Common myeloid progenitor, CD34-positive (primary cell): ENCODE measurements around the gene HMCN1.

Experiments used
- CTCF ChIA-PET: fragments of 350-600 bp; sonication (Branson Sonifier 250); formaldehyde crosslinking; loops from one replicate; lab custom pipeline; 2021; ENCODE audit warnings: antibody characterized with exemption; lab: Charles Lee
- POLR2A ChIA-PET: fragments of 350-600 bp; sonication (Branson Sonifier 250); formaldehyde crosslinking; loops from one replicate; lab custom pipeline; 2021; ENCODE audit warnings: antibody characterized with exemption; lab: Charles Lee
- DNase-seq, 3 donors: peaks; one replicate each; pipeline versions ENCODE4 v3.0.0 to v3.0.0-alpha.2; 2013
- H3K27ac ChIP-seq, 2 experiments: 1 replicate in 1 of 2; 2 replicates in 1 of 2; pipeline ENCODE4 v1.7.0; 2013; ENCODE audit warnings: inconsistent platforms in 2 of 2, low read length in 2 of 2, mild to moderate bottlenecking in 2 of 2, low read depth in 1 of 2, moderate library complexity in 1 of 2; ENCODE audit not compliant: severe bottlenecking in 2 of 2, insufficient read depth in 1 of 2, poor library complexity in 1 of 2
- H3K27me3 ChIP-seq, 5 experiments: replicated peaks in 2 of 5; 1 replicate in 3 of 5; 2 replicates in 2 of 5; pipeline versions ENCODE4 v1.6.1 to v1.7.0; 2013; ENCODE audit warnings: low read length in 4 of 5, mild to moderate bottlenecking in 2 of 5, moderate library complexity in 2 of 5, inconsistent platforms in 1 of 5; ENCODE audit not compliant: insufficient read depth in 5 of 5, control insufficient read depth in 4 of 5
- H3K36me3 ChIP-seq, 4 experiments: 1 replicate in 2 of 4; 2 replicates in 2 of 4; pipeline versions ENCODE4 v1.6.1 to v1.7.0; 2013; ENCODE audit warnings: low read length in 3 of 4, control low read depth in 1 of 4, mild to moderate bottlenecking in 1 of 4; ENCODE audit not compliant: control insufficient read depth in 4 of 4, insufficient read depth in 4 of 4
- H3K4me1 ChIP-seq, 4 experiments: 1 replicate in 3 of 4; 2 replicates in 1 of 4; pipeline versions ENCODE4 v1.6.1 to v1.7.1; 2013; ENCODE audit warnings: low read length in 3 of 4, mild to moderate bottlenecking in 3 of 4, control low read depth in 1 of 4, inconsistent platforms in 1 of 4, moderate library complexity in 1 of 4; ENCODE audit not compliant: control insufficient read depth in 4 of 4, insufficient read depth in 4 of 4; ENCODE audit errors: control extremely low read depth in 1 of 4
- H3K4me3 ChIP-seq, 7 experiments: 1 replicate in 4 of 7; 2 replicates in 3 of 7; pipeline versions ENCODE4 v1.5.1 to v1.7.0; 2013; ENCODE audit warnings: mild to moderate bottlenecking in 7 of 7, low read length in 6 of 7, moderate library complexity in 6 of 7, inconsistent platforms in 2 of 7, low read depth in 2 of 7, control low read depth in 1 of 7; ENCODE audit not compliant: insufficient read depth in 4 of 7, control insufficient read depth in 1 of 7; ENCODE audit errors: extremely low read depth in 1 of 7
- H3K9me3 ChIP-seq, 5 experiments: 1 replicate in 4 of 5; 2 replicates in 1 of 5; pipeline versions ENCODE4 v1.6.1 to v1.7.1; 2013; ENCODE audit warnings: low read length in 4 of 5, mild to moderate bottlenecking in 2 of 5, inconsistent platforms in 1 of 5, low read depth in 1 of 5, moderate library complexity in 1 of 5; ENCODE audit not compliant: control insufficient read depth in 4 of 5, insufficient read depth in 2 of 5; ENCODE audit errors: control extremely low read depth in 1 of 5
- WGBS: methylation state at CpG from one replicate; pipeline ENCODE4 v1.1.5; 2013; ENCODE audit not compliant: insufficient coverage; 5-methylcytosine and 5-hydroxymethylcytosine counted together

The HMCN1 gene

GRCh38 chr1:186188736-186189135 lies 454.5 kb downstream of the HMCN1 start:
- H3K9me3 ChIP-seq, result no peaks in the 10 kb centered on the region
- no peak overlapping the region for H3K4me3 ChIP-seq
- H3K4me1 ChIP-seq, result peaks cover 0 to 2% (median under 1%) of the 10 kb centered on the region in 4 experiments
- DNase-seq, result no peak
- no peaks in the 10 kb centered on the region for H3K27me3 ChIP-seq
- POLR2A ChIA-PET, result no interaction called here
- CTCF ChIA-PET, result interaction anchor here (1.3 kb wide), 1 partner anchor 16 kb away, joined by 3 read pairs; no protein-coding TSS in a partner anchor
- no peaks in the 10 kb centered on the region for H3K36me3 ChIP-seq
- H3K27ac ChIP-seq, result no peak overlapping the region
- 100% methylated on average over 1 of the region's 2 CpGs for WGBS

GRCh38 chr1:186189156-186189555 lies 455.0 kb downstream of the HMCN1 start:
- Histone ChIP-seq H3K4me1 (no peaks in the 10 kb centered on the region), H3K4me3 (no peak overlapping the region), H3K27ac (no peak overlapping the region), H3K36me3 (no peaks in the 10 kb centered on the region), H3K27me3 (no peaks in the 10 kb centered on the region), H3K9me3 (no peaks in the 10 kb centered on the region)
- ChIA-PET CTCF (interaction anchor here (1.3 kb wide), 1 partner anchor 16 kb away, joined by 3 read pairs; no protein-coding TSS in a partner anchor), POLR2A (no interaction called here)
- 89% methylated on average over 1 of the region's 3 CpGs for WGBS
- DNase-seq, result no peak

GRCh38 chr1:186191511-186191910 lies 457.3 kb downstream of the HMCN1 start:
- ChIA-PET CTCF (interaction anchor here (1.2 kb wide), 1 partner anchor 23 kb away, joined by 4 read pairs; no protein-coding TSS in a partner anchor), POLR2A (no interaction called here)
- H3K36me3 ChIP-seq, result no peaks in the 10 kb centered on the region
- DNase-seq, result no peak
- H3K27ac ChIP-seq, result no peak overlapping the region
- WGBS, result 95% methylated on average over 2 of the region's 2 CpGs
- H3K9me3 ChIP-seq, result peaks cover 0 to 6% (median 0%) of the 10 kb centered on the region in 5 experiments
- H3K4me1 ChIP-seq, result no peaks in the 10 kb centered on the region
- no peak overlapping the region for H3K4me3 ChIP-seq
- no peaks in the 10 kb centered on the region for H3K27me3 ChIP-seq

GRCh38 chr1:186193224-186193623 lies 459.0 kb downstream of the HMCN1 start:
- Histone ChIP-seq H3K27me3 (no peaks in the 10 kb centered on the region), H3K9me3 (peaks cover 0 to 6% (median 0%) of the 10 kb centered on the region in 5 experiments), H3K4me1 (no peaks in the 10 kb centered on the region), H3K4me3 (no peak overlapping the region), H3K36me3 (no peaks in the 10 kb centered on the region), H3K27ac (no peak overlapping the region)
- POLR2A ChIA-PET, result no interaction called here
- CTCF ChIA-PET, result no interaction called here
- 100% methylated on average over 2 of the region's 2 CpGs for WGBS
- no peak for DNase-seq

- Histone ChIP-seq H3K9me3 (peaks cover 0 to 6% (median 0%) of the 10 kb centered on the region in 5 experiments), H3K27me3 (no peaks in the 10 kb centered on the region), H3K36me3 (no peaks in the 10 kb centered on the region), H3K27ac (no peak overlapping the region), H3K4me3 (no peak overlapping the region), H3K4me1 (no peaks in the 10 kb centered on the region)
- 100% methylated on average over 2 of the region's 2 CpGs for WGBS
- POLR2A ChIA-PET, result no interaction called here
- no peak for DNase-seq
- CTCF ChIA-PET, result interaction anchor here (0.7 to 1.1 kb wide), 2 partner anchors 15 to 1995 kb away, joined by 3 read pairs; no protein-coding TSS in a partner anchor
Observed at GRCh38 chr1:186194107-186194756, 460.0 kb downstream of the HMCN1 start.

GRCh38 chr1:186195377-186195931 lies 461.3 kb downstream of the HMCN1 start:
- ChIA-PET CTCF (interaction anchor here (1.1 kb wide), 1 partner anchor 14 kb away, joined by 3 read pairs; no protein-coding TSS in a partner anchor), POLR2A (no interaction called here)
- peak; percentile 68 to 91 (median 78) for DNase-seq
- 49% methylated on average over 2 of the region's 3 CpGs for WGBS
- Histone ChIP-seq H3K36me3 (no peaks in the 10 kb centered on the region), H3K4me3 (no peak overlapping the region), H3K27ac (no peak overlapping the region), H3K4me1 (no peaks in the 10 kb centered on the region), H3K9me3 (peaks cover 0 to 6% (median 0%) of the 10 kb centered on the region in 5 experiments), H3K27me3 (no peaks in the 10 kb centered on the region)

- ChIA-PET CTCF (interaction anchor here (1.5 kb wide), 1 partner anchor 12 kb away, joined by 4 read pairs; no protein-coding TSS in a partner anchor), POLR2A (no interaction called here)
- Histone ChIP-seq H3K4me3 (no peak overlapping the region), H3K27me3 (no peaks in the 10 kb centered on the region), H3K27ac (no peak overlapping the region), H3K4me1 (no peaks in the 10 kb centered on the region), H3K9me3 (peaks cover 0 to 2% (median 0%) of the 10 kb centered on the region in 5 experiments), H3K36me3 (no peaks in the 10 kb centered on the region)
- 100% methylated on average over 5 of the region's 5 CpGs for WGBS
- no peak for DNase-seq
Observed at GRCh38 chr1:186202271-186202764, 468.1 kb downstream of the HMCN1 start.
